Endometrial microvascular endothelial cells (primary cell): Measurements from ENCODE around the gene ERBB2. TPM values are rescaled to one million over a fixed set of nuclear protein-coding genes. Genes with fewer than 3 reads are reported as not detected.

Experiments used
- in situ Hi-C: cut with HindIII; loops from 2 replicates; pipeline ENCODE4 v1.10.0; 2017; ENCODE audit warnings: low sequenced_read_pairs, low pct_unique_long_range_greater_than_20kb; ENCODE audit errors: inconsistent ontology term
- total RNA-seq: library from RNA; depleted of rRNA; stranded (reverse); fragments of >200 nt; gene quantifications from one replicate; pipeline ENCODE4 v1.2.3, GENCODE V29; 2015; ENCODE audit errors: inconsistent ontology term

The ERBB2 gene
- total RNA-seq, 1 donor from 2014 or later = 35.4 TPM

GRCh38 chr17:39664581-39665561 lies 35.0 kb upstream of the ERBB2 start, which contains the start of gene TCAP:
TCAP (plus strand) TSS chr17:39665349; CDS start chr17:39665360, 11 bp downstream.
- in situ Hi-C loops = no loop called here

- in situ Hi-C loops = no loop called here
Observed at GRCh38 chr17:39665642-39666224, 34.1 kb upstream of the ERBB2 start.

- in situ Hi-C loops = no loop called here
Observed at GRCh38 chr17:39666231-39666600, 33.6 kb upstream of the ERBB2 start.

DNA sequence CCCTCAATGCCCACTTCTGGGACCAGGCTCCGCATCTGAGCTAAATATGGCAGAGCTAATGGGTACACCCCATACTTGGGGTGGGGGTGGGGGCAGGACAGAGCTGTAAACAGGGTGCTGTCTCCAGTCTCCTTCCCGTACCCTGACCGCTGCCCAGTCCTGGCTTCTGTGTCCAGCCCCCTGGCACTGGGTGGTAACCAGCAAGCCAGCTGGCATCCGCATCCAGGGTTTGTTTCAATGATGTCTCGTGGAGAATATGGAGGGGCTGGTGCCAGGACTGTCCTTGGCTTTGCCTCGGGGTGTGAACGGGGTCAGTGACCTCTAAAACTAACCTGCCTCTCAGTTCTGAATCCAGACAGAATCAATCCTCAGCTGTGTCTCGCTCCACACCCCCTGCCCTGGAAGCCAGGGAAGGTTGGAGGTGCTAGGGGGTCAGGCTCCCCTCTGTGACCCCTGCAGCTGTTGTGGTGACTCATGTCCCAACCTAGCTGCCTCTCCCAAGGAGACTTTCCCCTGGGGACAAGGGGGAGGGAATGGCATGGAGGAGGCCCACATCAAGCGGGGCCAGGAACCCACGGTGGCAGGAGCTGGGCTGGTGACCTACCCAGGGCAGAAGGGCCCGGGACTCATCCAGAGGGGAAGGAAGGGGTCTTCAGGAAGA lies 33.1 kb upstream of the ERBB2 start:
- in situ Hi-C loops = no loop called here

DNA sequence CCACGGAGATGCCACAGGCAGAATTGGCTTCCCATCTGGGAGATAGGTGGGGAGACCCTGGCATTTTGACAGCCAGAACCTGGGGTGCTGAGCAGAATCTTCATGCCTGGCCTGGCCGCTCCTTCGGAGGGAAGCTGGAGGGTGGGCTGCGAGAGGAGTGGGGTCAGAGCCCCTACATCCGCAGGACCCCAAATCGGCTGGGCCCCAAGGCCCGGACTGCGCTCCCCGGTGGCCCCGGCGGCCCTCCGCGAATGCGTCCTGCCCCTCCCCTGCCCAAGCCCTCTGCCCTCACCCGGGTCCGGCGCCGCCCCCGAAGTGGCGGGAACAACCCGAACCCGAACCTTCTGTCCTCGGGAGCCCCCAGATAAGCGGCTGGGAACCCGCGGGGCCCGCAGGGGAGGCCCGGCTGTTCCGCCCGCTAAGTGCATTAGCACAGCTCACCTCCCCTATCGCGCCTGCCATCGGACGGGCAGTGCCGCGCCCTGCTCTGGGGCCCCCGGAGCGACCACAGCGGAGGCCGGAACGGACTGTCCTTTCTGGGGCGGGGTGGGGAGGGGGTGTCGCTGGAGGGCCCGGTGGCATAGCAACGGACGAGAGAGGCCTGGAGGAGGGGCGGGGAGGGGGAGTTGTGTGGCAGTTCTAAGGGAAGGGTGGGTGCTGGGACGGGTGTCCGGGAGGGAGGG lies 32.5 kb upstream of the ERBB2 start:
- in situ Hi-C loops = no loop called here

GRCh38 chr17:39667945-39668924 lies 31.6 kb upstream of the ERBB2 start, which contains the start of gene PNMT:
PNMT (plus strand) TSS chr17:39668453; CDS start chr17:39668476, 23 bp downstream.
- in situ Hi-C loops = no loop called here

DNA sequence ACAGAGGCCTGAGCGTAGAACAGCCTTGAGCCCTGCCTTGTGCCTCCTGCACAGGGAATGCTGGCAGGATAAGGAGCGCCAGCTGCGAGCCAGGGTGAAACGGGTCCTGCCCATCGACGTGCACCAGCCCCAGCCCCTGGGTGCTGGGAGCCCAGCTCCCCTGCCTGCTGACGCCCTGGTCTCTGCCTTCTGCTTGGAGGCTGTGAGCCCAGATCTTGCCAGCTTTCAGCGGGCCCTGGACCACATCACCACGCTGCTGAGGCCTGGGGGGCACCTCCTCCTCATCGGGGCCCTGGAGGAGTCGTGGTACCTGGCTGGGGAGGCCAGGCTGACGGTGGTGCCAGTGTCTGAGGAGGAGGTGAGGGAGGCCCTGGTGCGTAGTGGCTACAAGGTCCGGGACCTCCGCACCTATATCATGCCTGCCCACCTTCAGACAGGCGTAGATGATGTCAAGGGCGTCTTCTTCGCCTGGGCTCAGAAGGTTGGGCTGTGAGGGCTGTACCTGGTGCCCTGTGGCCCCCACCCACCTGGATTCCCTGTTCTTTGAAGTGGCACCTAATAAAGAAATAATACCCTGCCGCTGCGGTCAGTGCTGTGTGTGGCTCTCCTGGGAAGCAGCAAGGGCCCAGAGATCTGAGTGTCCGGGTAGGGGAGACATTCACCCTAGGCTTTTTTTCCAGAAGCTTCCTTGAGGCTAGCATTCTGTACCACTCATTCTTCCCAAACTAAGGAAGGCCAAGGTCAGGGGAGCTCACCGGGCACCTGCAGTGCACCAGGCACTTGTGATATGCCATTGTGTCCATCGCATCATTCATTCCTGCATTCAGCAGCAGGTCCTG lies 29.7 kb upstream of the ERBB2 start:
- in situ Hi-C loops = no loop called here

- in situ Hi-C loops = no loop called here
Observed at GRCh38 chr17:39670746-39671145, 29.1 kb upstream of the ERBB2 start.

GRCh38 chr17:39671651-39672521 lies 28.0 kb upstream of the ERBB2 start:
- in situ Hi-C loops = no loop called here

- in situ Hi-C loops = no loop called here
Observed at GRCh38 chr17:39672522-39673334, 27.1 kb upstream of the ERBB2 start.

- in situ Hi-C loops = no loop called here
Observed at GRCh38 chr17:39673335-39674081, 26.4 kb upstream of the ERBB2 start.

- in situ Hi-C loops = no loop called here
Observed at GRCh38 chr17:39674179-39674578, 25.7 kb upstream of the ERBB2 start.

- in situ Hi-C loops = no loop called here
Observed at GRCh38 chr17:39674702-39675389, 25.0 kb upstream of the ERBB2 start.

GRCh38 chr17:39675390-39676082 lies 24.3 kb upstream of the ERBB2 start:
- in situ Hi-C loops = no loop called here
